GM10847 (cell line): ENCODE data around the gene TUBA1A.

Source experiments
- POLR2A ChIP-seq: IDR thresholded peaks from 2 replicates; pipeline ENCODE4 v1.6.1; 2011; ENCODE audit not compliant: insufficient read length; ENCODE audit errors: extremely low read depth

TUBA1A gene

GRCh38 chr12:49188916-49189367, at the start of gene TUBA1A:
TSS of gene TUBA1A (minus strand) at chr12:49189080. CDS start at chr12:49188979, 101 bp downstream.
- peak; percentile 78 for TF ChIP-seq POLR2A

- TF ChIP-seq POLR2A, result no peak
These were observed 47.5 kb upstream of the TUBA1A start for GRCh38 chr12:49236423-49236822.

GRCh38 chr12:49233842-49234526, 45.1 kb upstream of the TUBA1A start:
- no peak for TF ChIP-seq POLR2A

- TF ChIP-seq POLR2A, result no peak
These were observed 44.3 kb upstream of the TUBA1A start for GRCh38 chr12:49232940-49233841.

GRCh38 chr12:49231878-49232655, 43.2 kb upstream of the TUBA1A start:
- no peak for TF ChIP-seq POLR2A

GRCh38 chr12:49230805-49231194, 41.9 kb upstream of the TUBA1A start:
- no peak for TF ChIP-seq POLR2A

- TF ChIP-seq POLR2A, result no peak
These were observed 41.4 kb upstream of the TUBA1A start for GRCh38 chr12:49230176-49230804.

- no peak for TF ChIP-seq POLR2A
These were observed 39.8 kb upstream of the TUBA1A start for GRCh38 chr12:49228653-49229052.

GRCh38 chr12:49227713-49228112, 38.8 kb upstream of the TUBA1A start:
- no peak for TF ChIP-seq POLR2A

- TF ChIP-seq POLR2A, result no peak
These were observed 36.8 kb upstream of the TUBA1A start for GRCh38 chr12:49225576-49226166.

- TF ChIP-seq POLR2A, result no peak
These were observed 34.9 kb upstream of the TUBA1A start for GRCh38 chr12:49223590-49224369.

GRCh38 chr12:49223122-49223521, 34.2 kb upstream of the TUBA1A start:
- no peak for TF ChIP-seq POLR2A

GRCh38 chr12:49220972-49221371, 32.1 kb upstream of the TUBA1A start:
- TF ChIP-seq POLR2A, result no peak

GRCh38 chr12:49219417-49220026, 30.6 kb upstream of the TUBA1A start:
- no peak for TF ChIP-seq POLR2A

GRCh38 chr12:49212572-49212971, 23.7 kb upstream of the TUBA1A start:
- TF ChIP-seq POLR2A, result no peak
